ENCODE results near the gene STX16.

STX16 gene

DNA sequence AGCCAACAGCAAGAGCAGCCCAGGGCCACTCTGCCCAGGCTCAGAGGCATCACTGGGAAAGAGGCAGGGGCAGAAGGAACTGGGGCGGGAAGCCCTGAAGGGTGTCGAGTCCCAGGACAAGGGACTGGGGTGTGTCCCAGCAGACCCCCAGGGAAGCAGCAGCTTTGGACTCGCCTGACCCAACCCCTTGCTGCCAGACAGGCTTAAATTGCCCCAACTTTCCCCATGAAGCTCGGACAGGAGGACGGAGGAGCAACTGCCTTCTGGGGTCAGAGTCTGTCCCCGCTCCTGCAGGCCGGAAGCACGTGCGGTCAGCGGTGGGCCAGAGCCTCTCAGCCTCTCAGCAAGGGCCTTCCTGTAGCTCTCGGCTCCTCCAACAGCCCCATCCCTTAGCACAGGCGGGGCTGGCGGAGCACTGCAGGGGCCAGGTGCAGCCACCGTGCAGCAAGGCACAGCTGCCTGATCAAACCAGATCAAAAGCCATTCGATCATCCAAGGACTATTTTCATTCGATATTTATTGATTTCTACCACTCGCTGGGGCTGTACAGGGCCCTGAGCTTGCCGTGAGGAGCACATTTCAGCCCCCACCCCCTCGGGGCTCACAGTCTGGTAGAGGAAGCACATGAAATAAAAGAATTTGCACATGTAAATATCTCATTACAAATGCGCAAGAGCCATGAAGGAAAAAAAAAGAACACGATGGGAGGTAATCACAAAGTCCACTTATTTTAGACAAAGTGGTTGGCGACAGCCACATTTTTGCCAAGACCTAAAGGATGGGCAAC is 31.8 kb upstream of the STX16 start:
- DNase-seq: no peak

DNA sequence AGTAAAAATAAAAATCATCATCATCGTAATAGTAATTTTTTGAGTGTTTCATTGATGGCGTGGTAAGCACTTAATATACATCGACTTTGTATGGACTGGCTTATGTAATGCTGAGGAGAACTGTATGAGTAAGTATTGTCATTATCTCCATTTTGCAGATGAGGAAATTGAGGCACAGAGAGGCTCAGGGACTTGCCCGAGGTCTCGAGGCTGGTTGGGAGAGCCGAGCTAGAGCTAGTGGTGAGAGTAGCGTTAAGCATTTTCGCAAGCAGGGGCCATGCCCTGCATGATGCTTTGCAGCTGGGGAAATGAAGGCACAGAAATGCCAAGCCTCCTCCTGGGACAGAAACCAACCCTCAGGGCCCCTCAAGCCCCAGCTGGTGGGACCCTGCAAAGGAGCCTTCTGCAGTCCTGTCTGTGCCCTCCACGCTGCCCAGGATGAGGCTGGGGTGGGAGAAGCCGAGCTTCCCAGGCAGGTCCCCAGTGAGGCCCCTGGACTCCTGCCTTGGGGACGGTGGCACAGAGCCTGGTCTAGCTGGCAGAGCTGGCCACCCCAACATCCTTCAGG is 31.1 kb upstream of the STX16 start:
- DNase-seq: no peak

DNA sequence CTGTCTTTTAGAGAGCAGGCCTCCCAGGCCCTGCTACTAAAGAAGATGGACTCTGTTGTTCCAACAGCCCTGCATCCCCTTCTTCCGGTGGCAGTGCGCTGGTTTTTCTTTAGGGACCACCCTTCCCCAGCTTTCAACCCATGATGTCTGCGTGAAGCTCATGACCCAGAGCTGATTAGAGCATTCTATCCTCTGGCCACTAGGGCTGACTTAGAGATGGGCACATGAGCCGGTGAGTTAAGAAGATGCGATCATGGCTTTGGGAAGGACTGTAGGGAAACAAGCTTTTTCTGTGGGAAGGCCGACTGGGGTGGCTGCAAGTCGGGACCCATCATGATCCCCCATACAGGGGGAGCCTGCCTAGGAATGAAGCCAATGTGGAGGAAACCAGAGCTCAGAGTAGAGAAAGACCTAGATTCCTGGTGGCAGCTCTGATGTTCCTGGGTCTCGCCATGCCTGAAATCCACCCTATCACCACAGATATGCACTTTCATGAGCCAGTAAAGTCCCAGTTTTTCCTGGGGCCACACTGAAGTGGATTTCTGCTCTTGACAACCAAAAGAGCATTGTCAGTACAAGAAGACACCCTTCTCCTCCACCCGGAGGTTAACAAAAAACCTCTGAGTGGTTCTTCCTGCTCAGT is 29.1 kb upstream of the STX16 start:
- no peak for DNase-seq

DNA sequence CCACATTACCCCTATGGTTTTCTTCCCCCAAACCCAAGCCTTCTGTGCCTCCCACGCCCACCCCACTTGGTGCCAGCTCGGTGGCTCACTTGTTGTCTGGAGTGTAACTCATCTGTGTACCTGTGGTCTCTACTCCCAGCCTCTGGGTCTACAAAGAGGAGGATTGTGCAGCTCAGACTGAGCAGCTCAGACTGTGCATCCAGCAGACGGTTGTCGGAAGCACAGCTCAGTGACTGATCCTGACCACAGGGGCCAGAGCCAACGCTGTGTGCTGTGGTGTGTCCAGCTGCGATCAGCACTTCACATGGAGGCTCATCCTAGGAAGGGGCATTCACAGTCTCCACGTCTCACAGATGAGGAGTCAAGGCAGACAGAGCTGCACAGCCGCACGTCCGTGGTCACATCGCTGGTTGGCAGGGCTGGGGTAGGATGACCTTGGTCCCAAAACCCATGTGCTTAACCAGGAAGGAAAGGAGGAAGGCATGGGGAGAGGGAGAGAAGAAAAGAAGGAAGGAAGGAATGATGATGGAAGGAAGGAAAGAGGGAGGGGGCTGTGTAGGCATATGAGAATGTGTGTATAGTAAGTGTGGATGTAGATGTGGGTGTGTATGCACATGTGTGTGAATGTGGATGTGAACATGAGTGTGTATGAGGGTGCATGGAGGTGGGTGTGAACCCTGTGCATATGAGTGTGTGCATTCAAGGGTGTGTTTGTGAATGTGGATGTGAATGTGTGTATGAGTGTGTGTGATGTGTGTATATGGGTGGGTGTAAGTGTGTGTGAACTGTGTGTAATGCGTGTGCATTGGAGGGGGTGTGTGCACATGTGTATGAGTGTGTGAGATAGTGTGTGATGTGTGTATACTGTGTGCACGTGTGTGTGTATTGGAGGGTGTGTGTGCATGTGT is 28.2 kb upstream of the STX16 start:
- no peak for DNase-seq

DNA sequence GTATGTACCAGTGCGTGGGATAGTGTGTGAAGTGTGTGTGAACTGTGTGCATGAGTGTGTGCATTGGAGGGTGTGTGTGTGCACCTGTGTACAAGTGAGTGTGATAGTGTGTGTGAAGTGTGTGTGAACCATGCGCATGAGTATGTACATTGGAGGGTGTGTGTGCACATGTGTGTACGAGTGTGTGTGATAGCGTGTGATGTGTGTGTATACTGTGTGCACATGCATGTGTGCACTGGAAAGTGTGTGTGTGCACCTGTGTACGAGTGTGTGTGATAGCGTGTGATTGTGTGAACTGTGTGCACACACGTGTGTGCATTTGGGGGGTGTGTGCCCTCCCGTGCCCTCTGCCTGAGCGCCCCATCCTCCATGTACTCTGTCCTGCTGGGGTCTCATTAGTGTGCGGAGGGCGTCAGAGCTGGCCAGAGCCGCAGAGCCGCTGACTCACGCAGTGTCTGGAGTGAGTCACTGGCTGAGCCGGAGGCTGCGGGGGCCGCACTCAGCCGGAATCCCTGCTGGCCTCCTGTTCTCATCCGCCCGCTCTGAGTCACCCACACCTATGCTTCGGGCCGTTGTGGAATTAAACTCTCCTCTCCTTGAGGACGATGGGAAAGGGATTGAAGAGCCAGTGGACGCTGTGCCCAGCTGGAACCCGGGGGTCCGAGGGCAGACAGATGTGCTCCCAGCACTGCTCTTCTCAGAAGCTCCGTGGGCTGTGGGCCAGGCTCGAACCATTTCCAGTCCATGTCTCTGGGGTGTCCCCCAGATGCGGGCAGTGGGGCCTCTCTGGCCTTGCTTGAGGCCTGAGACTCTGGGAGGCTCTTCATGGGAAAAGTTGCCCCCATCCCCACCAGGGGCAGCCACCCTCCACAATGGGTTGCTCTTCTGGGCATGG is 27.3 kb upstream of the STX16 start:
- no peak for DNase-seq

DNA sequence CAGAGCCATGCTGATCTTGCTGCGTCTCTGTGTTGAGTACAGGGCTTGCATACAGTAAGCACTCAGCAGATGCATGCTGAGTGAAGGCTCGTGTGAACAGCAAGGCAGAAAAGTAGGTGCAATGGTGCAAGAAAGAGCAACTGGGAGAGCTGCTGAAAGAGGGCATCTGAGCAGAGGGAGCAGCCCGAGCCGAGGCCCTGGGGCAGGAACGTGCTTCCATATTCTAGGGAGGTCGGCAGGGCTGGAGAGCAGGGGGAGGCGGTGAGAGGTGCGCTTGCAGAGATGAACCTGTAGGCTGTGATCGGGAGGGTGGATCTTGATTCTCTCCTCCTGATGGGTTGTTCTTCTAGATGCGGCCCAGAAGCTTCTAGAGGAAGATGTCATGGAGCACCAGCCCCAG is 26.4 kb upstream of the STX16 start:
- DNase-seq: no peak

DNA sequence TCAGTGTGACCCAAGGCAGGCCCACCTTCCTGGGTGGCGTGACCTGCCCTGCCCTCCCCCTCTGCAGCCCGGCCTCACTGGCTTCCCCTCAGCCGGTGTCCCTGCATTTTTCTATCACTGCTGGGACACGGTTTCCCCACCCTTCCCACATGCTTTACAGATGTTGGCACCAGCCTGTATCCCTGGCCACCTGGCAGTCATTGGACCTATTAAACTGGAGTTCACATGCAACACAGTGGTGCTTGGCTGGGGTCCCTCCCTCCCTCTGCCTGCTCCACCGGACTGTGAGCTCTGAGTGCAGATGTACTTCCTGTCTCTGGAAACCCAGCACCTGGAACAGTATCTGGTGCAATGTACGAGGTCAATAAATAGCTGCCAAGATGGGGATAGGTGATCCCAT is 25.5 kb upstream of the STX16 start:
- DNase-seq: no peak

DNA sequence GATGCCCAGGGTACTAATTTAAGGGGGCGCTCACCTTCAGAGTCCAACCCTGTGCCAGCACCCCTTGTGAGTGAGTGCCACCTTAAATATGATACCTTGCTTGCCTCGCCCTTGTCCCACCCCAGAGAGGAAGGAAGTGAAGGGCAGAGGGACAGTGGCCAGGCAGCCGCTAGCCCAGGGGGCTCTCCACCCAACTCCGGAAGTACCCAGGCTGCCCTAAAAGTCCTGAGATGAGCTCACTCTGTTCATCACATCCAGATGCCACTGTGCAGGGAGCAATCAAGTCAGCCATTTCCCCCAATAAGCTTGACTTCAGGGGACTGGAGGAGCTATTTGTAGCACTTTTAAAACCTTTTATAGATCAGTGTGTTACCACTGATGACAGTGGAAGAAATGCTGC is 25.0 kb upstream of the STX16 start:
- DNase-seq: no peak

DNA sequence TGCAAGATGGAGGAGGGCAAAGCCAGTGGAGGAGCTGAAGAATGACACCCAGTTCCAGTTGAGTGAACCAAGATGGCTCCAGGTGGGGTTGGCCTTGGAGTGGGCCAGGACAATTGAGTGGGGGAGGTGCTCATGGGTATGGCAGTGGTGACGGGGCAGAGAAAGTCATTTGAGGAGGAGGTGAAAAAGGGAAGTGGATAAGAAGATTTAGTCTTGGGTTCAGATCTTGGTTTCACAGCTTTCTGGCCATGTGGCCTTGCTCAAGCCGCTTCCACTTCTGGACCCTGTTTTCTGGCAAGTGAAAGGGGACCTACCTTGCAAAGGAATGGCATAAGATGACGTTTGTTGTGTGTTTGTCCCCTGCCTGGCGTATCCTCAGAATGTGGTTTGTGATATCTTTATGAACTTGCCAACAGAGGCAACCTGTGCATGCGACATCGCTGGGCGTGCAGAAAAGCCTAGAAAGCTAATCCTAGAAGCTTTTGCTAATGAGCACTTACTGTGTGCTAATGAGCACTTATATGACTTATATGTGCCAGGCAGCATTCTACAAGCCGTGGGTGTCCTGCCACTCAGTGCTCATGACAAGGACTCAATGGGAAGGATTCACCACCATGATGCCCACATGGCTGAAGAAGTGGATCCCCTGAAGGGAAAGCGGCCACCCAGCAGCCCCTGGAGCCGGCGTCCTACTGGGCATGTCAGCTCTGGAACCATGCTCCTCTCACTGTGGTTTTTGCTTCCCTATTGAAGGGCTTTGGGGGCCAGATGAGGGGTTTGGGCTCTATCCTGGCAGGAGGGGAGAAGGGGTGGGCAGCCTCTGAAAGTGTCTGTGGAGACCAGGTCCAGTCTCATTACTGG is 23.6 kb upstream of the STX16 start:
- DNase-seq: peak in 2 of 4 experiments; percentile 5 to 24

DNA sequence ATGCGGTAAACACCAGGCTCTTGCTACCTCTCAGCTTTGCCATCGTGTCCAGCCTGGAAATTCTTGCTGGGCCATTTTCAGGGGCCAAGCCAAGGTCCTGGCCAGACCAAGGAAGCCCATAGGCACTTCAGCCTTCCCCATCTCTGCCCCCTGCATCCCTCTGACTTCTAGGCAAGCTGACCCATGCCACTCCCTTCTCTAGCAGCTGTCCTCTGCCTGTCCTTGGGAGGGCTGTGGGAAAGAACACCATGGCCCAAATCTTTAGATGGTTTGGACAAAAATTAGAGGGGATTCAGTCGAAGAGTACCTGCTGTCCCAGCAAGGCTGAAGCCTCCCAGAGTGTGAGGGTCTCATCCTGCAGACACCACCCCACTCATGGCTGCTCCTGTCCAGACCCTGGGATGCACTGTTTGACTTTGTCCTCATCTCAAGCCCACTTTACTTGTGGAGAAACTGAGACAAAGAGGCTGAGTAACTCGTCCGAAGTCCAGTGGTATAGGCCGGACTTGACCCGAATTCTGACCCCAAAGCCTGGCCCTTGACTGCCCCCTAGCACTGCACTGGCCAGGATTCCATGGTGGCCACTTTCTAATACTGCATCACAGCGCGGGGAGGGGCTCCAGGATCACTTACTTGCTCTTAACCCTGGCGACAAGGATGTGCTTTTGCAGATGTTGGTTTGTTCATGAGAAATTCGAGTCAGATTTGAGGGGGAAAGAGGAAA is 22.4 kb upstream of the STX16 start:
- DNase-seq: no peak

DNA sequence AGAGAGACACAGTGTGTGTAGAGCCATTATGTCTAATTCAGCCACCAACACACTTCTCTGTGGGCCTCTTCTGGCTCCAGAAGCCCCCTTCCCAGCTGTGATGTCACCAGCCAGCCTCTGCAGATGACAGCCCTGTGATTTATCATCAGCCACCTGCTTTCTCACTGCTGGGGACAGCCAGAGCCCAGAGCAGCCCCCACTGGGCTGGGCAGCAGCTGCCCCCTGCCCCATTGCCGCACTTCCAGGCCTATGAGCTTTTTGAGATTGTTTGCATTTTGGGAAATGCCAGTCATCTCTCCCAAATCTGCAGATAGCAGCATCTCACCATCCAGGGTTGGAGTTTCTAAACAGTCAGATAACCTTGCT is 21.9 kb upstream of the STX16 start:
- no peak for DNase-seq

DNA sequence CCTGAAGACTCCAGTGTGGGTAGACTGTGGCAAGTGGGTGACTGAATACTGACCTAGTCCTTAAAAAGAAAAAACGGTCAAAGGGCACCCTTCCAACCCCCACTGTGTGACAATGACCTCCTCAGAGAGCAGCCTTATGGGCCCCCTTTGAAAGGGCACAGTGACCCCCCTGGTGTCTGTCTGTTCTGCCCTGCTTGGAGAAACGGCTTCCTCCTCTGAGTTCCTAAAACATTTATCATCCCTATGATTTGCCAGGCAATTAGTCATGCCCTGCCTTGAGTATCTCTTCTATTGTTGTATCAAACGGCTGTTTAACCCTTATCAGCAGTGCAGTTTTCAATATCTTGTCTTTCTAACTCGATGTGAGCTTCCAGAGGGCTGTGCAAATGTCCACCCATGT is 21.0 kb upstream of the STX16 start:
- DNase-seq: no peak

DNA sequence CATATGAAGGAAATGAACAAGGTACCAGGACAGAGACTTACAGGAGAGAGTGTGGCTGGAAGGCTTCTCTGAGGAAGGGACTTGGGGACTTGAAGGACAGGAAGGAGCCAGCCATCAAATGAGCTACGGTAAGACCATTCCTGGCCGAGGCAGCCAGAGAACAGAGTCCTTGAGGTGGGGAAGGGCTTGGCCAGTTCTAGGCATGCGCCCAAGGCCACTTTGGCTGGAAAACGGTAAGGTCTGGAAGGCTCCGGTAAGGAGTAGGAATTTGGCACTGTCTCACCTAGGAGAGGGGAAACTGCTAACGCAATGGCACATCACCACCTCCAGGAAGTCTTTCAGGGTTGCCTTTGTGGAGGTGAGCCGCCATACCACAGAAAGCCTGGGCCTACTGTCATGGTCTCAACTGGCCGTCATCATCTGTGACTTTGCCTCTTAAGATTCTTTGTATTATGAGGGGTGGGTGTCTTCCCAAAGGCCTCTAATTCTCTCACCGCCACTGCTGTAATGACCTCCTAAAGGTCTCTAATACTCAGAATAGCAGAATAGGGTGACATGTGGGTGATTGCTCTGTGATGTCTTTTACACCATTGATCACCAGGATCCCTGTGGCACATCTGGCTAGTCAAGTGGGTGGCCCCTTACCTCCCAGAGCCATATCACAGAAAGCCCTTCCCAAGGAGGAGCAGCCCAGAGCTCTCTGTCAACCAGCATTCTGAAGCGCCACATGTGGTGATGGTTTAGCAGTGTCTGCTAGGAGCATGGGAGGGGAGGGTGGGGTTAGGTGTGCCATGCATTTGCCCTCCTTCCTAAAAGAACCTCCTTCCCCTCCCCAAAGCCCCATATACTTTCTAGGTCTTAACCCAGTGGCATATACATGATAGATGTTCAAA is 17.7 kb upstream of the STX16 start:
- DNase-seq: no peak

DNA sequence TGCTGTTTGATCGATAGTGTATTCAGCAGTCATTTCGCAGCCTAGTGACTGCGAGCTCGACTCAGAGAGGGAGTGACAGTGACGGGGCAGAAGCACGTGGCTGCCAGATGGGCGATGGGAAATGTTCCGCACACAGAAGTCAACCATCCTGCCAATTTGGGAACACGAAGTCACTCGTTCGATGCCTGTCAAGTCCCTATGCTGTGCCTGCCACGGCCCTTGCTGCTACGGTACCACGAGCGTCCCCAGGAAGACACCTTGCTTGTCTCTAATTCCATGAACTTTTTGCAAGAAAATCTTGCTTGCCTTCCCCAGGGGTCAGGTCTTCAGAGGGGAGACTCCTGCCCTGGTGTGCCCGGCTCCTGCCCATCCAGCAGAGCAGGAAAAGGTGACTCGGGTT is 17.0 kb upstream of the STX16 start:
- DNase-seq: no peak

DNA sequence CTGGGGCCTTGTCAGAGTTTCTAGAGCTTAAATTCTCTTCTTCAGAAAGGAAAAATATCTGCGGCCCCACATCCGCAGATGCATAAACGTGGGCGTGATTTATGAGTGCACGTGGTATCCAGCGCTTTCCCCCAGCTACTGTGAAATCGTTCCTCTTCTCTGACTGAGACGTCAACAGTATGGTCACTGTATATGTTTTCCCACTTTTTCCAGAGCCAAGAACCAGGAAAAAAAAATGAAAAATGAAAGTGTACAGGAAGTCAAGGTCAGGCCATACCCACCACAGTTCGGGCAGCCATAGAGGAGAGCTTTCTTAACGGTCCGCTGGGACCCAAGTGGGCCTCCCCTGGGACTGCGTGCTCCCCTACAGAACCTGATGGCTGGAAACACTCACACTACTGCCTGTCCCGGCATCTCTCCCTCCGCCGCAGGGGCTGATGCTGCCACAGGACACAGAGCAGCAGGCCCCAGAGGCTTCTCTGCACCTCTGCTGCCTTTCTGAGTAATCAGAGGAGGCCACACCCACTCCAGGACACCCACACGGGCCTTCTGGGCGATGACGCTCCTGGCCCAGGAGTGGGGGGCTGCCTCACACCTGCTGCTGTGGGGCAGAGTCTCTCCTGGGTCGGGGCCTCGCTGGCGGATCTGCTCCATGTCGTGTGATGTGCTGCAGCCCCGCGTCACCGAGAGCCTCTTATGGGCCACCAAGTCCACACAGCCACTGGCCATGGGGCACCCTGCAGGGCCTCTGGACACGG is 16.4 kb upstream of the STX16 start:
- no peak for DNase-seq

DNA sequence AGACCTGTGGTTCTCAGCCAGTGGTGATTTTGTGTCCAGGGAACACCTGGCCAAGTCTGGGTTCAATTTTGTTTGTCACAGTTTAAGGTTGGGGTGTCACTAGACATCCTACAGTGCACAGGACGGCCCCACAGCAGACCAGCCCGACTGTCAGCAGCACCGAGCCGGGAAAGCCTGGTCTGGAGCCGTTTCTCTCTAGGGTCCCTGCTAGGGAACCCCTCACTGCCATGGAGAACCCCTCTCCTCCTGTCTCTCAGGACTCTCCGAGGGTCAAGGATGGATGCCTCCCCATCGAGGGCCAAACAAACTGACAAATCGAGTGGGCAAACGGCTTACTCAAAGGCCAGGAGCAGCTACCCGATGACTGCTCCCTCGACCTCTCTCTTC is 15.8 kb upstream of the STX16 start:
- no peak for DNase-seq

DNA sequence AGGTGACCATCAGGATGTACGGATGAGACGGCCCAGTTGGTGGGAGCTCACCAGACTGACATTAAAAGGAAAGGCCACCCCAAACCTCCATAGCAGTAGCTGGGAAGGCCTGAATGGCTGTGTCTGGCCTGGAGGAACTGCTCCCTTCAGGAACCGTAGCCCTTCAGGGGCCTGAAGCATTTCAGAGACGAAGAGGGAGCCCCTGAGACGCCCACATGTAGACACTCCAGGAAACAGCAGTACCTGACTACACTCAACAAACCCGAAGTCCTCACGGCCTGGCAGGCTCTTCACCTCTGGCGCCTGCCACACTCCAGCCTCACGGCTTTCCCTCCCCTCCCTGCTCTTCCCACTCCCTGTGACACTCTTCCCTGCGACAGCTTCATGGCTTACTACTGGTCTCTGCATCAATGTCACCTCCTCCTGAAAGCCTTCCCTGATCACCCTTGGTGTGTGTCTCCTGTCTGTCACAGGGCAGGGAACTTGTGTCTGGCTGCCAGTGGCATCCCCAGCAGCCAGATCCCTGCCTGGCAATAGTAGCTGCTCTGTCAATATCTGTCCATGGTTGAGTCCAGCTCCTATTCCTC is 14.6 kb upstream of the STX16 start:
- DNase-seq: no peak

DNA sequence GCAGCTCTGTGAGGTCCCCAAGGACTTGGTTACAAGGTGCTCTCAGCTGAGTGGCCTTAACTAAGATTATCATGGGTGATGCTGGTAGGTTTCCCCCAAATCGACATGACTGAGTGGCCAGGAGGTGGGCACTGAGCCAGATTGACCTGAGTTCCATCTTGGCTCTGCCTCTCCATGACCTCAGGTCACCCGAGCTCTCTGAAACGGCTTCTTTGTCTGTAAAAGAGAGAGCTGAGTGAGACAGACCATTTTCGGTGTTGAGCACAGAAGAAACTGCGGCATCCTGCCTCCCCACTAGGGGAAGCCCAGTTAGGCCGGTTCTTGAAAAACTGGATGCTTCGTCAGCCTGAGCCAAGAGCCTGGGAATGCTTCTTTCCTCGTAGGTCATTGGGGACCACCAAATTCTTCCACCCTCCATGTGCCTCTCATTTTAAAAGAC is 14.1 kb upstream of the STX16 start:
- DNase-seq: no peak
